ENCODE measurements around the gene TPRN. TPM values are rescaled to one million over a fixed set of nuclear protein-coding genes. Genes with fewer than 3 reads are reported as not detected.
"Not testable (repeated sequence)": the region's sequence is repeated elsewhere in the genome, so short reads cannot be mapped to it uniquely, and the experiment has no call there.

TPRN gene
- total RNA-seq, 2 donors from 2014 or later = 90.0 to 91.3 TPM

- TF ChIP-seq CTCF (IDR thresholded peaks at IDR 0.05) (peak in 2 of 7 experiments; percentile 4 to 6), POLR2A (IDR thresholded peaks at IDR 0.05) (no peak)
- H3K4me1 ChIP-seq = peaks cover 65% of the 10 kb centered on the region
These were observed 39.8 kb upstream of the TPRN start for GRCh38 chr9:137240318-137240840.

DNA sequence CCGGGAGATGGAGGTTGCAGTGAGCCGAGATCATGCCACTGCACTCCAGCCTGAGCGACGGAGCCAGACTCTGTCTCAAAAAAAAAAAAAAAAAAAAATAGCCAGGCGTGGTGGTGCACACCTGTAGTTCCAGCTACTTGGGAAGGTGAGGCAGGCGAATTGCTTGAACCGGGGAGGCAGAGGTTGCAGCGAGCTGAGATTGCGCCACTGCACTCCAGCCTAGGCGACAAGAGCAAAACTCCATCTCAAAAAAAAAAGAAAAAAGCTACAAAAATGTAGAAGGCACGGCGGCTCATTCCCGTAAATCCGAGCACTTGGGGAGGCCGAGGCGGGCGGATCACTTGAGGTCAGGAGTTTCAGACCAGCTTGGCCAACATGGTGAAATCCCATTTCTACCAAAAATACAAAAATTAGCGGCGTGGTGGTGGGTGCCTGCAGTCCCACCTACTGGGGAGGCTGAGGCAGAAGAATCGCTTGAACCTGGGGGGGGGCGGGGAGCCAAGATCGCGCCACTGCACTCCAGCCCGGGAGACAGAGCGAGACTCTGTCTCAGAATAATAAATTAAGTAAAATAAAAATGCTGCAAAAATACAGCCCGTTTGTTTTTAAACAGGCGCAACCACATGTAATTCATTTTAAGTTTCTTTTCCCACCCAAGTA is 39.1 kb upstream of the TPRN start:
- H3K27me3 ChIP-seq; ATAC-seq; intact Hi-C loops (cut with DNase I); DNase-seq; H3K9me3 ChIP-seq; H3K36me3 ChIP-seq (replicated peaks in 1 of 2; ENCODE audit: insufficient read depth in 1 of 2, low read depth in 2 of 2): not testable (repeated sequence)
- peaks cover 64% of the 10 kb centered on the region for H3K4me1 ChIP-seq
- peak overlapping the region; percentile 88 to 98 (median 91) for H3K27ac ChIP-seq
- H3K4me3 ChIP-seq = peak overlapping the region in 1 of 2 donors; percentile 44
- 48 to 62% methylated on average over 21 to 23 of the region's 27 CpGs for WGBS, 2 donors

More at GRCh38 chr9:137240318-137240840, 39.8 kb upstream of the TPRN start:
- intact Hi-C loops (cut with DNase I) = no loop called here
- Histone ChIP-seq H3K27me3 (peaks cover 0 to 6% of the 10 kb centered on the region in 2 donors), H3K9me3 (no peaks in the 10 kb centered on the region), H3K36me3 (replicated peaks in 1 of 2; ENCODE audit: insufficient read depth in 1 of 2, low read depth in 2 of 2) (no peaks in the 10 kb centered on the region), H3K27ac (peak overlapping the region; percentile 88 to 98 (median 91)), H3K4me3 (peak overlapping the region; percentile 4 to 44)
- 1% methylated on average over 58 of the region's 58 CpGs; no CpG with 5 or more reads in 1 of the 2 donors for WGBS, 2 donors
- DNase-seq = peak; percentile 76 to 85 (median 80)
- ATAC-seq = peak; percentile 28

- H3K36me3 ChIP-seq (replicated peaks in 1 of 2; ENCODE audit: insufficient read depth in 1 of 2, low read depth in 2 of 2) = no peaks in the 10 kb centered on the region
- H3K9me3 ChIP-seq = no peaks in the 10 kb centered on the region
- peaks cover 47% of the 10 kb centered on the region for H3K4me1 ChIP-seq
- intact Hi-C loops (cut with DNase I) = no loop called here
- TF ChIP-seq CTCF (IDR thresholded peaks at IDR 0.05) = no peak
- TF ChIP-seq POLR2A (IDR thresholded peaks at IDR 0.05) = peak in 1 of 3 donors; percentile 7
- peaks cover 0 to 13% of the 10 kb centered on the region in 2 donors for H3K27me3 ChIP-seq
- WGBS, 2 donors = 48% methylated on average over 10 to 12 of the region's 13 CpGs
- H3K4me3 ChIP-seq = no peak overlapping the region
- ATAC-seq = no peak
- peak overlapping the region in 3 of 4 donors; percentile 17 to 55 (median 36) for H3K27ac ChIP-seq
- peak in 3 of 4 donors; percentile 46 to 66 (median 60) for DNase-seq
These were observed 37.5 kb upstream of the TPRN start for GRCh38 chr9:137237759-137238726.

DNA sequence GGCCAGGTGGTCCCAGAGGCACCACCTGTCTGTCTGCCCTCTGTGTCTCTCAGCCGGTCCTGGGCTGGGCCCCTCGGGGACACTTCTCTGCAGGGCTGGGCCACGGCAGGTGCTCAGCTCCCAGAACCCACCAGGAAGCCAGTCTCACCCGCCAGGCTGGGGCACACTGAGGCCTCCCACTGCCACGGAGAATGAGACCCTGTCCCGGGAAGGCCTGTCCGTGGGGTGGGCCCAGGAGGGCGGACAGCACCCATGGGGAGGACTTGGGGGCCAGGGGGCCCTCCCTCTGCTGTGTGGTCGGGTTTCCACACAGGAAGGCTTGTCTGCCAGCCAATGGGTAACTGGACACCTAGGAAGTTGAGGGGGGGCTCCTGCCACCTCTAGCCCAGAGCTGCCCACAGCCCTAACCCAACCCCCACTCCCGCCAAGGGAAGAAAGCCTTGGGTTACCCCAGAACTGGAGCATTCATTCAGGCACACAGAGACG is 36.4 kb upstream of the TPRN start:
- H3K4me3 ChIP-seq = no peak overlapping the region
- DNase-seq (no peak), ATAC-seq (no peak)
- no peaks in the 10 kb centered on the region for H3K36me3 ChIP-seq (replicated peaks in 1 of 2; ENCODE audit: insufficient read depth in 1 of 2, low read depth in 2 of 2)
- 35% methylated on average over 11 of the region's 11 CpGs; no CpG with 5 or more reads in 1 of the 2 donors for WGBS, 2 donors
- TF ChIP-seq POLR2A (IDR thresholded peaks at IDR 0.05) = no peak
- peaks cover 37% of the 10 kb centered on the region for H3K4me1 ChIP-seq
- H3K27me3 ChIP-seq = peaks cover 0 to 14% of the 10 kb centered on the region in 2 donors
- intact Hi-C loops (cut with DNase I) = no loop called here
- H3K27ac ChIP-seq = peak overlapping the region in 2 of 4 donors; percentile 4 to 36
- no peaks in the 10 kb centered on the region for H3K9me3 ChIP-seq

GRCh38 chr9:137236238-137236935 is 35.8 kb upstream of the TPRN start:
- TF ChIP-seq POLR2A (IDR thresholded peaks at IDR 0.05) (no peak), CTCF (IDR thresholded peaks at IDR 0.05) (peak; percentile 99 to 100 (median 100))
- Histone ChIP-seq H3K27me3 (peaks cover 0 to 14% of the 10 kb centered on the region in 2 donors), H3K27ac (peak overlapping the region in 2 of 4 donors; percentile 4 to 36), H3K4me3 (no peak overlapping the region), H3K36me3 (replicated peaks in 1 of 2; ENCODE audit: insufficient read depth in 1 of 2, low read depth in 2 of 2) (no peaks in the 10 kb centered on the region), H3K4me1 (peaks cover 37% of the 10 kb centered on the region), H3K9me3 (no peaks in the 10 kb centered on the region)
- ATAC-seq (peak; percentile 37), DNase-seq (peak; percentile 89 to 93 (median 91))
- intact Hi-C loops (cut with DNase I) = no loop called here
- 14% methylated on average over 26 of the region's 31 CpGs; no CpG with 5 or more reads in 1 of the 2 donors for WGBS, 2 donors

Data from body of pancreas (tissue), 4 donors.